Measurements from ENCODE around the gene C2orf76. TPM values are rescaled to one million over a fixed set of nuclear protein-coding genes. Genes with fewer than 3 reads are reported as not detected.

C2orf76 gene
- polyA plus RNA-seq, 1 of the 3 experiments (the other 2 are of a cell fraction) = 6.0 TPM

GRCh38 chr2:119280680-119281079, 86.0 kb downstream of the C2orf76 start:
- no peaks in the 10 kb centered on the region for H3K9me2 ChIP-seq
- no peaks in the 10 kb centered on the region for H3K9me3 ChIP-seq
- no peak for TF ChIP-seq EP300 (IDR thresholded peaks at IDR 0.05; ENCODE audit: borderline replicate concordance in 1 of 2, low read depth in 1 of 2, low read length in 1 of 2)
- no peak for TF ChIP-seq TCF12 (IDR thresholded peaks at IDR 0.05)
- TF ChIP-seq USF1 (IDR thresholded peaks at IDR 0.05; ENCODE audit: borderline replicate concordance, low read depth) = no peak
- TF ChIP-seq SIN3A (IDR thresholded peaks at IDR 0.05; ENCODE audit: borderline replicate concordance, low read depth, low read length) = no peak
- no peak for TF ChIP-seq TEAD4 (IDR thresholded peaks at IDR 0.05; ENCODE audit: borderline replicate concordance, insufficient read depth)
- TF ChIP-seq YY1 (IDR thresholded peaks at IDR 0.05; ENCODE audit: low read depth) = no peak
- TF ChIP-seq CHD2 (IDR thresholded peaks at IDR 0.05; ENCODE audit: low read length, partially characterized antibody) = no peak
- no peak for TF ChIP-seq FOXJ3 (CRISPR knock-in tag; IDR thresholded peaks at IDR 0.05)
- TF ChIP-seq SMC3 (IDR thresholded peaks at IDR 0.05; ENCODE audit: low read depth, low read length) = no peak
- TF ChIP-seq RFX5 (IDR thresholded peaks at IDR 0.05; ENCODE audit: low read length) = no peak
- no peak for TF ChIP-seq IRF3 (IDR thresholded peaks at IDR 0.05; ENCODE audit: low read depth, low read length)
- no peak for TF ChIP-seq ZBTB33 (IDR thresholded peaks at IDR 0.05; ENCODE audit: borderline replicate concordance, low read depth)
- no peak for TF ChIP-seq MAX (IDR thresholded peaks at IDR 0.05; ENCODE audit: low read depth)
- TF ChIP-seq GABPA (IDR thresholded peaks at IDR 0.05; ENCODE audit: low read depth) = no peak
- H4K20me1 ChIP-seq (ENCODE audit: insufficient read depth) = no peaks in the 10 kb centered on the region
- no peak overlapping the region for H3K4me3 ChIP-seq (ENCODE audit: low read depth in 2 of 2, low read length in 1 of 2)
- no peak overlapping the region for H3K9ac ChIP-seq
- ChIA-PET CTCF (interaction anchor here (0.9 to 1.3 kb wide), 3 partner anchors 10 to 16 kb away, joined by 3 to 4 read pairs (median 3); no protein-coding TSS in a partner anchor), POLR2A (no interaction called here)
- no peak overlapping the region for H3K27ac ChIP-seq (ENCODE audit: low read depth in 2 of 2, low read length in 1 of 2)
- no peak overlapping the region for H2AFZ ChIP-seq (ENCODE audit: low read depth)
- DNase-seq = no peak
- no peaks in the 10 kb centered on the region for H3K36me3 ChIP-seq (replicated peaks in 1 of 2; ENCODE audit: control insufficient read depth in 1 of 2, insufficient read depth in 2 of 2, low read length in 1 of 2)
- H3K27me3 ChIP-seq (ENCODE audit: insufficient read depth) = no peaks in the 10 kb centered on the region
- no peaks in the 10 kb centered on the region for H3F3A ChIP-seq (replicated peaks; ENCODE audit: insufficient read depth)
- no peak overlapping the region for H3K4me2 ChIP-seq
- no peaks in the 10 kb centered on the region for H3K79me2 ChIP-seq (ENCODE audit: insufficient read depth)
- no peaks in the 10 kb centered on the region for H3K4me1 ChIP-seq (ENCODE audit: control insufficient read depth in 1 of 2, insufficient read depth in 2 of 2, low read depth in 1 of 2, low read length in 1 of 2)
- WGBS (ENCODE audit: low lambda C conversion rate) = 60% methylated on average over 4 of the region's 4 CpGs

- H3K9me3 ChIP-seq = no peaks in the 10 kb centered on the region
- H3K4me2 ChIP-seq = no peak overlapping the region
- H3K9ac ChIP-seq = no peak overlapping the region
- H3K36me3 ChIP-seq (replicated peaks in 1 of 2; ENCODE audit: control insufficient read depth in 1 of 2, insufficient read depth in 2 of 2, low read length in 1 of 2) = no peaks in the 10 kb centered on the region
- no peak for DNase-seq
- TF ChIP-seq MXI1 (IDR thresholded peaks at IDR 0.05; ENCODE audit: low read depth, low read length) = no peak
- no peak for TF ChIP-seq RFX5 (IDR thresholded peaks at IDR 0.05; ENCODE audit: low read length)
- no peak for TF ChIP-seq MAX (IDR thresholded peaks at IDR 0.05; ENCODE audit: low read depth)
- TF ChIP-seq USF1 (IDR thresholded peaks at IDR 0.05; ENCODE audit: borderline replicate concordance, low read depth) = no peak
- TF ChIP-seq MEF2A (IDR thresholded peaks at IDR 0.05; ENCODE audit: borderline replicate concordance, low read depth) = no peak
- no peak for TF ChIP-seq NFIC (IDR thresholded peaks at IDR 0.05; ENCODE audit: borderline replicate concordance)
- TF ChIP-seq IRF3 (IDR thresholded peaks at IDR 0.05; ENCODE audit: low read depth, low read length) = no peak
- no peak for TF ChIP-seq EP300 (IDR thresholded peaks at IDR 0.05; ENCODE audit: borderline replicate concordance in 1 of 2, low read depth in 1 of 2, low read length in 1 of 2)
- TF ChIP-seq JUND (IDR thresholded peaks at IDR 0.05) = no peak
- TF ChIP-seq NRF1 (IDR thresholded peaks at IDR 0.05; ENCODE audit: low read depth, low read length) = no peak
- no peak for TF ChIP-seq SIN3A (IDR thresholded peaks at IDR 0.05; ENCODE audit: borderline replicate concordance, low read depth, low read length)
- H3F3A ChIP-seq (replicated peaks; ENCODE audit: insufficient read depth) = no peaks in the 10 kb centered on the region
- ChIA-PET POLR2A (no interaction called here), CTCF (interaction anchor here (0.8 kb wide), 1 partner anchor 11 kb away, joined by 4 read pairs; no protein-coding TSS in a partner anchor)
- no peak overlapping the region for H3K27ac ChIP-seq (ENCODE audit: low read depth in 2 of 2, low read length in 1 of 2)
- no peaks in the 10 kb centered on the region for H3K27me3 ChIP-seq (ENCODE audit: insufficient read depth)
- no peak overlapping the region for H2AFZ ChIP-seq (ENCODE audit: low read depth)
- no peaks in the 10 kb centered on the region for H3K4me1 ChIP-seq (ENCODE audit: control insufficient read depth in 1 of 2, insufficient read depth in 2 of 2, low read depth in 1 of 2, low read length in 1 of 2)
- no peaks in the 10 kb centered on the region for H3K79me2 ChIP-seq (ENCODE audit: insufficient read depth)
- 100% methylated on average over 4 of the region's 6 CpGs for WGBS (ENCODE audit: low lambda C conversion rate)
- H3K9me2 ChIP-seq = no peaks in the 10 kb centered on the region
- no peak overlapping the region for H3K4me3 ChIP-seq (ENCODE audit: low read depth in 2 of 2, low read length in 1 of 2)
- H4K20me1 ChIP-seq (ENCODE audit: insufficient read depth) = no peaks in the 10 kb centered on the region
Measured at GRCh38 chr2:119279666-119280065, 87.0 kb downstream of the C2orf76 start.
